HCT116 (cell line): ENCODE results near the gene ALDH3A2.

ENCODE experiments used
- CTCF ChIP-seq, 3 experiments: fragments of 200-600 bp in 1 of 3; sonication (generic) in 1 of 3; IDR thresholded peaks in 2 of 3; conservative IDR thresholded peaks in 1 of 3; 2 replicates each; pipeline ENCODE4 v1.5.1; 2012 to 2017; ENCODE audit warnings: low read depth in 2 of 3, low read length in 2 of 3, antibody characterized with exemption in 1 of 3, borderline replicate concordance in 1 of 3, control low read depth in 1 of 3, mild to moderate bottlenecking in 1 of 3, mixed read lengths in 1 of 3, mixed run types in 1 of 3, moderate library complexity in 1 of 3; ENCODE audit not compliant: insufficient read depth in 1 of 3
- ZFX ChIP-seq: fragments of 450-650 bp; IDR thresholded peaks from 2 replicates; pipeline ENCODE4 v1.6.1; 2017

DNA sequence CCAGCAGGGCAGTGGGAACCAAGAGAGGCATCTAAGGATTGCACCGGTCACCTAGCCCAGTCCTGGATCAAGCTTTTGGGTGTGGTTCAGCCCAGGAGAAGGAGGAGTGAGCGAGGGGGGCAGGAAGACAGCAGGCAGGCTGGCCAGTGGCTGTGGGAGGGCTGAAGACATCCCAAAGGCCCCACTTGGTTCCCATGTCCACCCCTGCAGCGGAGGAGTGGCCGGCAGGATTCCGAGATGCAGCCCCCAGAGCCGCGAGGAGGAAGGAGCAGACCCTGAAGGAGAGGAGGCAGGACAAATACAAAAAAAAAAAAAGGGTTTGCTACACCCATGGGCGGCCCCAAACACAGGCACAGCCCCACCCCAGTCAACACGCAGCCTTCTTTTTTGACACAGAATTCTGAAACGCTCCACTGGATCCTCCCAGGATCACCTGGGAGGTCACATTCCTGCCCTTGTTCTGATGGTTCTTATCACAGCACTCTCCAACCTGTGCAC lies 68.9 kb downstream of the ALDH3A2 start:
- TF ChIP-seq ZFX (no peak), CTCF (IDR thresholded peaks at IDR 0.05 in 2 of 3, conservative IDR thresholded peaks at IDR 0.05 in 1 of 3; ENCODE audit: borderline replicate concordance in 1 of 3, insufficient read depth in 1 of 3, low read depth in 2 of 3, low read length in 2 of 3) (no peak)
